HCT116 (cell line): Measurements from ENCODE around the gene GAK.
A peak's percentile ranks its signal among the peaks of the same experiment; 100 is the strongest.

Source experiments
- CEBPB ChIP-seq: IDR thresholded peaks from 2 replicates; pipeline ENCODE4 v1.6.1; 2012; ENCODE audit warnings: low read depth
- ELF1 ChIP-seq: IDR thresholded peaks from 2 replicates; pipeline ENCODE4 v1.6.1; 2012; ENCODE audit warnings: low read depth, borderline replicate concordance
- EZH2 ChIP-seq: fragments of 200-600 bp; sonication (generic); IDR thresholded peaks from 2 replicates; pipeline ENCODE4 v1.6.1; 2017; ENCODE audit warnings: antibody characterized with exemption, mixed run types
- POLR2A ChIP-seq: IDR thresholded peaks from 2 replicates; pipeline ENCODE4 v1.7.0; 2011; ENCODE audit warnings: borderline replicate concordance; ENCODE audit not compliant: insufficient read depth, insufficient read length; ENCODE audit errors: extremely low read depth
- POLR2AphosphoS5 ChIP-seq: IDR thresholded peaks from 2 replicates; pipeline ENCODE4 v1.6.1; 2011; ENCODE audit warnings: mild to moderate bottlenecking, low read depth, low read length, moderate library complexity
- REST ChIP-seq: IDR thresholded peaks from 2 replicates; pipeline ENCODE4 v1.6.1; 2012; ENCODE audit warnings: low read depth
- SIN3A ChIP-seq: IDR thresholded peaks from 2 replicates; pipeline ENCODE4 v1.6.1; 2012; ENCODE audit warnings: low read depth
- YY1 ChIP-seq: IDR thresholded peaks from 2 replicates; pipeline ENCODE4 v1.6.1; 2011; ENCODE audit warnings: low read length, low read depth, moderate library complexity, mild to moderate bottlenecking; ENCODE audit not compliant: insufficient replicate concordance; ENCODE audit errors: extremely low read depth
- TF ChIP-seq, protein P1 (sequence below), 3 experiments: fragments of 200-600 bp in 1 of 3; sonication (generic) in 1 of 3; IDR thresholded peaks in 2 of 3; conservative IDR thresholded peaks in 1 of 3; 2 replicates each; pipeline ENCODE4 v1.5.1; 2012 to 2017; ENCODE audit warnings: low read depth in 2 of 3, low read length in 2 of 3, antibody characterized with exemption in 1 of 3, borderline replicate concordance in 1 of 3, control low read depth in 1 of 3, mild to moderate bottlenecking in 1 of 3, mixed read lengths in 1 of 3, mixed run types in 1 of 3, moderate library complexity in 1 of 3; ENCODE audit not compliant: insufficient read depth in 1 of 3

- peak; percentile 60 for TF ChIP-seq POLR2AphosphoS5
- TF ChIP-seq, protein P1, sequence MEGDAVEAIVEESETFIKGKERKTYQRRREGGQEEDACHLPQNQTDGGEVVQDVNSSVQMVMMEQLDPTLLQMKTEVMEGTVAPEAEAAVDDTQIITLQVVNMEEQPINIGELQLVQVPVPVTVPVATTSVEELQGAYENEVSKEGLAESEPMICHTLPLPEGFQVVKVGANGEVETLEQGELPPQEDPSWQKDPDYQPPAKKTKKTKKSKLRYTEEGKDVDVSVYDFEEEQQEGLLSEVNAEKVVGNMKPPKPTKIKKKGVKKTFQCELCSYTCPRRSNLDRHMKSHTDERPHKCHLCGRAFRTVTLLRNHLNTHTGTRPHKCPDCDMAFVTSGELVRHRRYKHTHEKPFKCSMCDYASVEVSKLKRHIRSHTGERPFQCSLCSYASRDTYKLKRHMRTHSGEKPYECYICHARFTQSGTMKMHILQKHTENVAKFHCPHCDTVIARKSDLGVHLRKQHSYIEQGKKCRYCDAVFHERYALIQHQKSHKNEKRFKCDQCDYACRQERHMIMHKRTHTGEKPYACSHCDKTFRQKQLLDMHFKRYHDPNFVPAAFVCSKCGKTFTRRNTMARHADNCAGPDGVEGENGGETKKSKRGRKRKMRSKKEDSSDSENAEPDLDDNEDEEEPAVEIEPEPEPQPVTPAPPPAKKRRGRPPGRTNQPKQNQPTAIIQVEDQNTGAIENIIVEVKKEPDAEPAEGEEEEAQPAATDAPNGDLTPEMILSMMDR (IDR thresholded peaks at IDR 0.05 in 2 of 3, conservative IDR thresholded peaks at IDR 0.05 in 1 of 3; ENCODE audit: borderline replicate concordance in 1 of 3, insufficient read depth in 1 of 3, low read depth in 2 of 3, low read length in 2 of 3): no peak
- TF ChIP-seq EZH2: no peak
- no peak for TF ChIP-seq SIN3A
- TF ChIP-seq POLR2A: no peak
- TF ChIP-seq ELF1: no peak
- TF ChIP-seq YY1: no peak
- no peak for TF ChIP-seq CEBPB
- TF ChIP-seq REST: no peak
Measured at GRCh38 chr4:973431-974397, 41.6 kb upstream of the GAK start, which contains the start of gene DGKQ.
